Measurements from ENCODE around the gene PTOV1. TPM values are rescaled to one million over a fixed set of nuclear protein-coding genes. Genes with fewer than 3 reads are reported as not detected.

Gene PTOV1
- total RNA-seq, 2 experiments from 2014 or later: 105 to 124 TPM

GRCh38 chr19:49844138-49845095 lies 6.5 kb upstream of the PTOV1 start:
- H3K79me2 ChIP-seq (ENCODE audit: insufficient read depth, low read depth, low read length): no peaks in the 10 kb centered on the region
- intact Hi-C loops (cut with micrococcal nuclease; ENCODE audit: unreplicated experiment): no loop called here
- H2AFZ ChIP-seq (ENCODE audit: low read length): no peak overlapping the region
- H3K9me3 ChIP-seq (ENCODE audit: low read length): no peaks in the 10 kb centered on the region
- BruUV-seq (replicated peaks): no TSS peak
- H3K4me2 ChIP-seq (ENCODE audit: low read length): no peak overlapping the region
- H3K4me3 ChIP-seq (ENCODE audit: low read depth, low read length, poor library complexity, severe bottlenecking): no peak overlapping the region
- no peaks in the 10 kb centered on the region for H4K20me1 ChIP-seq (ENCODE audit: insufficient read depth, low read length)
- peaks cover 29% of the 10 kb centered on the region for H3K36me3 ChIP-seq (ENCODE audit: insufficient read depth, low read length)
- no peaks in the 10 kb centered on the region for H3K9me2 ChIP-seq (ENCODE audit: insufficient read depth, low read length)
- ChIA-PET CTCF (ENCODE audit: unreplicated experiment) (no interaction called here), POLR2A (interaction anchor here (0.7 kb wide), 1 partner anchor 18 kb away, joined by 3 read pairs; no protein-coding TSS in a partner anchor)
- no peak overlapping the region for H3K27ac ChIP-seq (ENCODE audit: low read depth, low read length, poor library complexity, severe bottlenecking)
- TF ChIP-seq, protein P1, sequence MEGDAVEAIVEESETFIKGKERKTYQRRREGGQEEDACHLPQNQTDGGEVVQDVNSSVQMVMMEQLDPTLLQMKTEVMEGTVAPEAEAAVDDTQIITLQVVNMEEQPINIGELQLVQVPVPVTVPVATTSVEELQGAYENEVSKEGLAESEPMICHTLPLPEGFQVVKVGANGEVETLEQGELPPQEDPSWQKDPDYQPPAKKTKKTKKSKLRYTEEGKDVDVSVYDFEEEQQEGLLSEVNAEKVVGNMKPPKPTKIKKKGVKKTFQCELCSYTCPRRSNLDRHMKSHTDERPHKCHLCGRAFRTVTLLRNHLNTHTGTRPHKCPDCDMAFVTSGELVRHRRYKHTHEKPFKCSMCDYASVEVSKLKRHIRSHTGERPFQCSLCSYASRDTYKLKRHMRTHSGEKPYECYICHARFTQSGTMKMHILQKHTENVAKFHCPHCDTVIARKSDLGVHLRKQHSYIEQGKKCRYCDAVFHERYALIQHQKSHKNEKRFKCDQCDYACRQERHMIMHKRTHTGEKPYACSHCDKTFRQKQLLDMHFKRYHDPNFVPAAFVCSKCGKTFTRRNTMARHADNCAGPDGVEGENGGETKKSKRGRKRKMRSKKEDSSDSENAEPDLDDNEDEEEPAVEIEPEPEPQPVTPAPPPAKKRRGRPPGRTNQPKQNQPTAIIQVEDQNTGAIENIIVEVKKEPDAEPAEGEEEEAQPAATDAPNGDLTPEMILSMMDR (conservative IDR thresholded peaks at IDR 0.05; ENCODE audit: low read length): no peak
- no peak for TF ChIP-seq EZH2phosphoT487 (IDR thresholded peaks at IDR 0.05; ENCODE audit: borderline replicate concordance, low read depth, low read length)
- no peak for DNase-seq (ENCODE audit: low spot score)
- H3K4me1 ChIP-seq (ENCODE audit: insufficient read depth, low read length, poor library complexity, severe bottlenecking): peaks cover 12% of the 10 kb centered on the region

DNA sequence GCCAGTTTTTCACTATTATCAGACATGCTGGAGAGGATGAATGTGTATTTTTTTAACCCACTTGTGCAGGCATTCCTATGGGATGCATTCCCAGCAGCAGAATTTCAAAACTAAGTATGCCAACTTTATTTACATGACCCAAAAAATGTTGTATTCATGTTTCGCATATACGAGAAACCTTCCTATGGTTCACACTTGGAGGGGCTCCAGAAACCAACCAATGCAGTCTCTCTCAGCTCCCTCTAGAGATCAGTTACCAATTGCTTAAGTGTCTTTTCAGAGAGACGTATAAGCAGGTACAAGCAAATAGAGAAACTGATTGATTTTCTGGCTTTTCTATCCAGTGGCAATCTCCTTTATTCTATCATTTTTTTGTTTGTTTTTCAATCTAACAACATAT lies 5.5 kb upstream of the PTOV1 start:
- BruUV-seq (replicated peaks): no TSS peak
- H3K4me2 ChIP-seq (ENCODE audit: low read length): no peak overlapping the region
- H4K20me1 ChIP-seq (ENCODE audit: insufficient read depth, low read length): no peaks in the 10 kb centered on the region
- no peak for DNase-seq (ENCODE audit: low spot score)
- H3K36me3 ChIP-seq (ENCODE audit: insufficient read depth, low read length): peaks cover 21% of the 10 kb centered on the region
- H3K9me3 ChIP-seq (ENCODE audit: low read length): no peaks in the 10 kb centered on the region
- intact Hi-C loops (cut with micrococcal nuclease; ENCODE audit: unreplicated experiment): no loop called here
- no peaks in the 10 kb centered on the region for H3K79me2 ChIP-seq (ENCODE audit: insufficient read depth, low read depth, low read length)
- POLR2A ChIA-PET: no interaction called here
- peaks cover 19% of the 10 kb centered on the region for H3K4me1 ChIP-seq (ENCODE audit: insufficient read depth, low read length, poor library complexity, severe bottlenecking)
- H2AFZ ChIP-seq (ENCODE audit: low read length): no peak overlapping the region
- no peak for TF ChIP-seq EZH2phosphoT487 (IDR thresholded peaks at IDR 0.05; ENCODE audit: borderline replicate concordance, low read depth, low read length)
- TF ChIP-seq, protein P1 (conservative IDR thresholded peaks at IDR 0.05; ENCODE audit: low read length): peak; percentile 47
- CTCF ChIA-PET (ENCODE audit: unreplicated experiment): no interaction called here
- H3K9me2 ChIP-seq (ENCODE audit: insufficient read depth, low read length): no peaks in the 10 kb centered on the region
- no peak overlapping the region for H3K4me3 ChIP-seq (ENCODE audit: low read depth, low read length, poor library complexity, severe bottlenecking)
- no peak overlapping the region for H3K27ac ChIP-seq (ENCODE audit: low read depth, low read length, poor library complexity, severe bottlenecking)

DNA sequence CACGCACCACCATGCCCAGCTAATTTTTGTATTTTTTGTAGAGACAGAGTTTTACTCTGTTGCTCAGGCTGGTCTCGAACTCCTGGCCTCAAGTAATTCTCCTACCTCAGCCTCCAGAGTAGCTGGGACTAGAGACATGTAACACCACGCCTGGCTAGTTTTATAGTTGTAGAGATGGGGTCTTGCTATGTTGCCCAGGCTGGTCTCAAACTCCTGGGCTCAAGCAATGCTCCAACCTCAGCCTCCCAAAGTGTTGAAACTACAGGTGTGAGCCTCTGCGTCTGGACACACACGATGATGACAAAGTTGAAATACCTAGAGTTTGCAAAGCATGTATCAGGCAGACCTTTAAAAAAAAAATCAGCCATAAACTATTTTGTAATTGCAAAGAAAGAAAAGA lies 4.6 kb upstream of the PTOV1 start:
- H3K4me2 ChIP-seq (ENCODE audit: low read length): no peak overlapping the region
- intact Hi-C loops (cut with micrococcal nuclease; ENCODE audit: unreplicated experiment): no loop called here
- TF ChIP-seq EZH2phosphoT487 (IDR thresholded peaks at IDR 0.05; ENCODE audit: borderline replicate concordance, low read depth, low read length): no peak
- TF ChIP-seq, protein P1 (conservative IDR thresholded peaks at IDR 0.05; ENCODE audit: low read length): no peak
- DNase-seq (ENCODE audit: low spot score): no peak
- H3K4me1 ChIP-seq (ENCODE audit: insufficient read depth, low read length, poor library complexity, severe bottlenecking): peaks cover 19% of the 10 kb centered on the region
- no peaks in the 10 kb centered on the region for H3K9me2 ChIP-seq (ENCODE audit: insufficient read depth, low read length)
- no peaks in the 10 kb centered on the region for H3K79me2 ChIP-seq (ENCODE audit: insufficient read depth, low read depth, low read length)
- POLR2A ChIA-PET: no interaction called here
- peaks cover 11% of the 10 kb centered on the region; the same call in 1 of the 2 replicates for H3K36me3 ChIP-seq (ENCODE audit: insufficient read depth, low read length)
- no peak overlapping the region for H2AFZ ChIP-seq (ENCODE audit: low read length)
- no TSS peak for BruUV-seq (replicated peaks)
- H3K4me3 ChIP-seq (ENCODE audit: low read depth, low read length, poor library complexity, severe bottlenecking): no peak overlapping the region
- H3K9me3 ChIP-seq (ENCODE audit: low read length): no peaks in the 10 kb centered on the region
- H4K20me1 ChIP-seq (ENCODE audit: insufficient read depth, low read length): no peaks in the 10 kb centered on the region
- H3K27ac ChIP-seq (ENCODE audit: low read depth, low read length, poor library complexity, severe bottlenecking): no peak overlapping the region
- CTCF ChIA-PET (ENCODE audit: unreplicated experiment): no interaction called here
